GM18499 (cell line): ENCODE data around the gene NOTCH1.

ENCODE experiments used
- ATAC-seq: cut with Tn5 transposase; IDR thresholded peaks from one replicate; pipeline ENCODE4 v1.9.1; 2021; ENCODE audit warnings: moderate number of reproducible peaks; ENCODE audit not compliant: insufficient read depth, unreplicated experiment

Gene NOTCH1

GRCh38 chr9:136545965-136546696 lies at the start of gene NOTCH1:
Gene NOTCH1 (minus strand): TSS chr9:136546048. CDS start chr9:136545786, 262 bp downstream.
- peak; percentile 37 for ATAC-seq

DNA sequence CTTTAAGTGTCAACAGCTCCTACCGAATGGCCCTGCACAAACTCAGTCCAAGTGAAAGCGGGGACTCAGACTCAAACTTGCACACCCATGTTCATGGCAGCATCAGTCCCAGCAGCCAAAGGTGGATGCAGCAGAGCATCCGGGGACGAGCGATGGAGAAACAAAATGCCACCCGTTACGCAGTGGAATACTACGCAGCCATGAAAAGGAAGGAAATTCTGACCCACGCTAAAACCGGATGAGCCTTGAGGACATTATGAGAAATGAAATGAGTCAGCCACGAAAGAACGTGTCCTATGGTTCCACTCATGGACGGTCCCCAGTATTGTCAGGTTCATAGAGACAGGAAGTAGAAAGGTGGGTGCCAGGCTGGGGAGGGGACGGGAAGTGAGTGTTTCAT lies 48.6 kb upstream of the NOTCH1 start:
- ATAC-seq = no peak

DNA sequence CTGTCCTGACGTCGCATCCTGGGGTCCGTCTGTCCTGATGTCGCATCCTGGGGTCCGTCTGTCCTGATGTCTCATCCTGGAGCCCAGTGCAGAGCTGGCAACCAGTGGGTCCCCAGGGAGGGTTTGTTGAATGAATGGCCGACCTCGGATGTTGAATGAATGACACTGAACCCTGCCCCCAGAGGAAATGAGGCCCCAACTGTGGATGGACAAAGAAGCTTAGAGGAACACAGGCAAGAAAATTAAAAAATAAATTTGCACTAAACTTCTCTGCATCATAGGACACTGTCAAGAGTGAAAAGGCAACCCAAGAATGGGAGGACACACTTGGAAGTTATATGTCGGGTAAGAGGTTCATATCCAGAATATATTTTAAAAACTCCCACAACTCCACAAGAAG lies 47.7 kb upstream of the NOTCH1 start:
- no peak for ATAC-seq

DNA sequence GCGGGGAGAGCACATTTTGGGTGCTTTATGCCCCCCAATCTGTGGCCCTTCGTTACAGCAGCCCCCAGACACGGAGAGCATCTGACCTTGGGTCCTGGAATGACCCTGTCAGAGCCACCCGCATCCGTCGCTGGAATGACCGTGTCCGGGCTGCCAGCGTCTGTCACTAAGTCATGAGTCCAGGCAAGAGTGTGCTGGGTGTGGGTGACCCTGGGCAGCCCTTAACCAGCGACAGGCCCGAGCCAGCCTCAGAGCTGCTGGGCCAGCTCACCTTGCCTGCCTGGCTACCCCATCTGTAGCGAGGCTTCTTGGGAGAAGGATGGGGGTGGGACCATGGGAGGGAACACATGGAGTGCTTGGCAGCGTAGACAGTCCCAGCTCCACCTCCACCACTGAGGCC lies 46.8 kb upstream of the NOTCH1 start:
- no peak for ATAC-seq

DNA sequence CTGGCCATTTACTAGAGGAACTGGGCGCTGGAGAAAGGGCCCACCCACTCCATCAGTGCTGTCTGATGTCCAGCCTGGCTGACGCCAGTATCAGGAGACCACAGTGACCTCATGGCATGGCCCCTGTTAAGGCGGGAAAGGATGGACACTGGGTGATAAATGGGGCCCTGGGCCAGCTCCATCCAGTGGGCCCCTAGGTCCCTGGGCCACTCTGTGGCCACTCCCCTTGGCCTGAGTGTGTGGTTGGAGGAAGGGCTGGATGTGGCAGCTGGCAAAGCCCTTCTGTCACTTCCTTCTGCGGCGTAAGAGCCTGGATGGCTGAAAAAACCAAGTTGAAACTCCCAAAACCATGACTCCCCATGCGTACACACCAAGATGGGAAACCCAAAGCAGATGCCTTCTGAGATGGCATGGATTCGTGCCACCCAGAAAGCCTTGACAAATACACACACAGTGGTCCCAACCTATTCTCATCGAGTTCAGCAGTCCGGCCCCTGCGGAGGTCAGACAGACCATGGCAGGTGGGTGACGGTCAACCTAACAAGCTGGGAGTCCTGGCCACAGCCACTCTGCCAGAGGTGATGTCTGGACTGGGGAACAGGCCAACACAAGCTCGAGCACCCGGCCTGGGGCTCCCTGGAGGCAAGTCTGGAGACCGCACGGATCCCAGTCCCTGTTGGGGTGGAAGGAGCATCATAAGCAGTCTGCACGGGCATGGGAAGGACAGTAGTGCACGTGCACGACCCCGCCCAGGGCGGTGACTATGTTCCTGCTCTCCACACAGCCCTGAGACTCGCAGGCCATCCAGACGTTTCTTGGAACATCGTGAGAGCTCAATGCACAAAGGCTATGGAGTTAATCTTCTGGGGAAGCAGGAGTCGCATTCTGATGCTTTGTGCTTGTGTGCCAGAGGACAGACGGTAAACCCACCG lies 45.2 kb upstream of the NOTCH1 start:
- ATAC-seq = no peak

DNA sequence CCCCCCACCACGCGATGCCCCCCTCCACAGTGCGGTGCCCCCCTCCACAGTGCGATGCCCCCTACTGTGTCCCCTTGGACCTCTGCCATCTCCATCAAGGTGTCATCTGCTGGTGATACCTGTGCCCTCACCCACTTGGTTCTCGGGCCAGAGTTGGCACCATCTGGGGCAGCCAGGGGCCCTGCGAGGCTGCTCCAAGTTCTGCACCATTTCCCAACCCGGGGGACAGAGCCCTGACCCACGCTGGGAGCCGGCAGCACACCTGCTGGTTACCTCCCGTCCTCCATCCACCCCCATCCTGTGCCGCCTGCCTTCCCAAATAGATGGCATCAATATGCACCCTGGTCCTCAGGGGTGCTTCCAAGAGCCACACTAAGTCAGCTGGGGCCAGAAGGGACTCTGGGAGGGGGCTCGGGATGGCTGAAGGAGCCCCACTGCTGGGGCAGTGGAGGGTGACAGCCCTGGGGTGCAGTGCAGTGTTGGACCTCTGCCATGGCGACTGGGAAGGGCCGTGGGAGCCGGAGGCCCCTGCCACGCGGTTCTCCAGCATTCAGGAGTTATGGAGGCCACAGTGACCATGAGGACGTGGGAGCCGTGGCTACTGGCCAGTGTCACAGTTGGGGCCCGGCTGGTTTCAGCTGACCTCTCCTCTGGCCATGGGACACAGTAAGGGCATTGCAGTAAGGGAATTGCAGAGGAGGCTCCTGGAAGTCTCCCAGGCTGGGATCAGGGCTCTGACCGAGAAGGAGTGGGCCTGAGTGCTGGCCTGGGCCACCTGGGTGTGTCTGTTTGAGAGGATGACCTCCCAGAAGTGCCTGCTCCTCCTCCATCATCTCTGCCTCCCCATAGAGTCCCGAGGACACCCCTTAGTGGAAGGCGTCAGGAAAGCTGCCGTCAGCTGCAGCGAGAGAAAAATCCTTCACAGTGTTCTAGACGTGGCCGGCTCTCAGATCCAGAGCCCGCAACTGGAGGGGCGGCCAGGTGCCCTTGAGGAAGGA lies 44.2 kb upstream of the NOTCH1 start:
- ATAC-seq = no peak

DNA sequence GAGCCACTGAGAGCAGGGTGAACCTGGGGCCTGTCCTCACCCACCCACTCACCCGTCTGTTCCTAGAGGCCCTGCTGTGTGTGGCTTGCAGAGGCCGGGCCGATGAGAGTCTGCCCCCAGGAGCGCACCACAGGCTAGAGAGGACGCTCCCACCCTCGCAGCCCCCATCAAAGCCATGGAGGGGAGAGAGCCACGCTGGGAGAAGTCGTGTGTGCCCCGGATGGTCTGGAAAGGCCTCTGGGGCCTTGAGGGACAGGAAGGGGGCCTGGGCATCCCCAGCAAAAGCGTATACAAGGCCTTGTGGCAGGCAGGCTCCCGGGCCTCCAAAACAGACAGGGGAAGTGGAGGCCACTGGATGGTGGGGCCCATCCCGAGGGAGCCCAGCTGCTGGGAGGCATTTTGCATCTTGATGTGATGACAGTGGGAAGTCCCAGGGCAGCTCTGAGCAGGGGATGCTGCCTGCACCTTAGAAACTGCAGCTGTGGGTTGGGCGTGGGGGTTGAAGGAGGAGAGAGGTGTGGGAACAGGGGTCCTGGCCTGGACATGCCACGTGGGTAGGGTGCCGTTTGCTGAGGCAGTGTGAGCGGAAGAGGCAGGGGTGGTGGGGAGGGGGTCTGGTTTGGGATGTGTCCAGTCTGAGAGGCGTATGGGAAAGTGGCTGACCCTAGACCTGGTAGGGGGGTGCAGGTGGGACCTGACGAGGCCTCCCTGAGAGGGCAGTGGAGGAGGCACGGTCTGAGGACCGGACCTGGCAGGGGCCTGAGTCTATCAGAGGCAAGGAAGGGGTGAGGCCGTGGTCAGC lies 43.0 kb upstream of the NOTCH1 start:
- ATAC-seq = no peak

GRCh38 chr9:136587944-136588662 lies 42.3 kb upstream of the NOTCH1 start:
- no peak for ATAC-seq

DNA sequence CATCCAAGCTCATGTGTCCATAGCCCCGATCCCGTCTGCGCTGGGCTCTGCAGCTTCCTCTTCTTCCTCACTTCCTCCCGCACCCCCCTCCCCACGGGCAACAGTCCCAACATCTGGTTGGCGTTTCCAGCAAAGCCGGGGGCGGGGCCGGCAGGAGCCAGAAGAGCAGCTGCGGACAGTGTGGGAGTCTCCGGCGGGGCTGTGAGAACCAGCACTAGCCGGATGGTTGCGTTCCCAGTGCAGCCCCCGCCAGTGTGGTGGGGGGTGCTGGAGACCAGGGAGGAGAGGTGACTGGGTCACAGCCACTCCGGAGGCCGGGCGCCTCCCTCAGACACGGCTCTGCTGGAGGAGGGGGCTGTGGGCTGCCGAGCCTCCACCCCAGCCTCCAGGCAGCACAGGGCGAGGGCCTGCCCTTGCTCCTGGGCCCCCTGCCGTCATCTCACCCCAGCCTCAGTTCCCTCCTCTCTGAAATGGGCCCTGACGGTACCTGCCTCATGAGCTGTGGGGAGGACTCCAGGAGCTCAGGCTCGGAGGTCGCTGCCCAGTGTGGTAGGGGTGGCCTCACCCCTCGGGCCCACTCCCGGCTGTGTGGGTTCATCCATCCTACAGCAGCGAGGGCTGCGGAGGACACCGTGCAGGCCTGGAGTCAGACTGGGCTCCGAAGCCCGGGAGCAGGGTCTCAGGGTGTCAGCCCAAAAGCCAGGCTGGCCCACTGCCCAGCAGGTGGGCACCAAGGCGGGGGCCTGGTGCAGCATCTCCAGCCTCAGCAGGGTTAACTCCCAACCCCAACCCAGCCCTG lies 41.5 kb upstream of the NOTCH1 start:
- ATAC-seq = no peak

DNA sequence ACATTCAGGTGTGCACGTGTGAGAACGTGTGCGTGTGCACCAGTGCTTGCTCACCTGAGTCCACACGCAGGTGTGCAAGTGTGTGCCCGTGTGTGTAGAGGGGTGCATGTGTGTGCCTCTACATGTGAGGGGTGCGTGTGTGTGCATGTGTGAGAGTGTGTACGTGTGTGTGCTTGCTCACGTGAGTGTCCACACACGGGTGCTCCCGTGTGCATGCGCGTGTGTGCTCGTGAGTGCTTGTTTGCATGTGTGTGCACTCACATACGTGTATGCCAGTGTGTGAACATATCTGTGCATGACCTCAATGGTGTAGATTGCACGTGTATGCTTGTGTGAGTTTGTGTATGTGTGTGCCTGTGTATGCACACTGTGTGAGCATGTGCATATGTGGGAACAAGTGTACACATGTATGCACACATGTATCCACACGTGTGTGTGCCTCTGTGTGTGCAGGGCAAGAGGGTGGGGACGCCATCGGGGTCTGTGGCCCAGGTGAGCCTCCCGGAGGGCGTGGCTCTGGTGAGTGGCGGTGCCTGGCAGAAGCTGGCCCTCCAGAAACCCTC lies 40.6 kb upstream of the NOTCH1 start:
- ATAC-seq = no peak

DNA sequence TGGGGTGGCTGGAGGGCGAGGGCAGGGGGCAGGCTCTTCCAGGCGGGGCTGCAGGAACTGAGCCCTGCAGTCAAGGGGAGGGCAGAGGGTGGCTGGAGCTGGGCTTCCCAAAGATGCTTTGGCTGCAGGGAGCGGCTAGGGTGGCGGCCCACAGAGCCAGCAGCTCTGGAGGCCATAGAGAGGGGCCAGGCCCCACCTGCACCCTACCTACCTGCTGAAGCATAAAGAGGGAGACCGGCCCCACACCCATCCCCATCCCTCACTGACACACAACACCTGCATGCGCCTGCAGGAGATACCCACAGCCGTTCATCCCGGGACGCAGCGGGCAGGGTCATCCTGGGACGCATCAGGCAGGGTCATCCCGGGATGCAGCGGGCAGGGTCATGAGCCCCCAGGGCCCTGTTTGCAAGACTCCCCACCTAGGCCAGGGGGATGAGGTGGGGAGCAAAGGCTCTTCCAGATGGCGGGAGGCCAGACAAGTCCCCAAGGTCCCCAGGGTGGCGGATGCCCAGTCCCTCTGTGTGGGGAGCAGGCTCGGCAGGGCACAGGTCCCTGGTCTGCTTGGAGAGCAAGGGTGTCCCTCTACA lies 39.8 kb upstream of the NOTCH1 start:
- ATAC-seq = no peak

- ATAC-seq = no peak
These were observed 39.1 kb upstream of the NOTCH1 start for GRCh38 chr9:136584934-136585333.

GRCh38 chr9:136584401-136584932 lies 38.6 kb upstream of the NOTCH1 start:
- ATAC-seq = no peak

DNA sequence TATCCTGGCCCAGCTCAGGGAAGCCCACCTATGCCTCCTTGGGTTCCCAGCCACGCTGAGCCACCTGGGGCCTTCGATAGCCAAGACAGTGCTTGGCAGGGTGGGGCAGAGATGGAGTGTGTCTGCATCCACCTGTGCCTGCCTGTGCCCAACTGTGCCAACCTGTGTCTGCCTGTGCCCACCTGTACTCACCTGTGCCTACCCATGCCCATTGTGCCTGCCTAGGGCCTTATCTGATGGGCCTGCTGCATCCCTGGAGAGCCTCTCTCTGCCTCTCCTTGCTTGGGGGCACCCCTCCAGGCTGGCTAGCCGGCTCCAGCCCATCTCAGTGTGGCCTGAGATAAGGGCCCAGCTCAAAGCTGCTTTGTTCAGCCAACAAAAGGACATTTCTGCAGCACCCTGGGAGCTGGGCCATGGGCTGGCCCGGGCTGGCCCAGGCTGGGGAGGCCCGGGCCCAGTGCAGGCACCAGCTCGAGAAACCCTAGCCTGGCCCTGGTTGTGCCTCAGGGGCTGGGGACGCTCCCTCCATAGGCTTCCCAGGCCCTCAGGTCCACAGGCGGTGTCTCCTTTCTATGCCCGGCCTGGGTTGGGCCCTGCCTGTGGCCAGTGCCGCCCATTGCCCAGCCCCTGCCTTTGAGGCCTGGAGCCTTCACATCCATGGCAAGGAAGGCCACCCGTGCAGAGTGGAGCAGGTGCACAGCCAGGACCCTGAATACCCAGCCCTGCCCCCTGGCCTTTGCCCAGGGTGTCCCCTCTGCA lies 37.3 kb upstream of the NOTCH1 start:
- no peak for ATAC-seq

GRCh38 chr9:136581614-136582447 lies 36.0 kb upstream of the NOTCH1 start:
- ATAC-seq = no peak
